Natural killer cell (primary cell): Measurements from ENCODE around the gene CLPTM1L. TPM values are rescaled to one million over a fixed set of nuclear protein-coding genes. Genes with fewer than 3 reads are reported as not detected.
A peak's percentile ranks its signal among the peaks of the same experiment; 100 is the strongest.

ENCODE experiments used
- ATAC-seq, 3 donors: fragments of 150-1000 bp in 2 of 3; fragments of 200-7000 bp in 1 of 3; cut with Tn5 transposase; 1 replicate in 1 of 3; 2 replicates in 2 of 3; pipeline ENCODE4 v1.10.0; 2021; ENCODE audit warnings: mild to moderate bottlenecking in 2 of 3, moderate library complexity in 2 of 3
- DNase-seq, 2 donors: peaks; one replicate each; pipeline versions ENCODE4 v3.0.0 to v3.0.0-alpha.2; 2013 to 2021; ENCODE audit warnings: mixed read lengths in 1 of 2
- H3K27ac ChIP-seq: one replicate; pipeline ENCODE4 v1.5.1; 2013; ENCODE audit warnings: mild to moderate bottlenecking, low read length
- H3K27me3 ChIP-seq: one replicate; pipeline ENCODE4 v1.6.1; 2013; ENCODE audit warnings: low read length; ENCODE audit not compliant: control insufficient read depth, insufficient read depth
- H3K36me3 ChIP-seq: one replicate; pipeline ENCODE4 v1.6.1; 2013; ENCODE audit warnings: low read length; ENCODE audit not compliant: control insufficient read depth, insufficient read depth
- H3K4me1 ChIP-seq: one replicate; pipeline ENCODE4 v1.6.1; 2013; ENCODE audit warnings: low read length; ENCODE audit not compliant: control insufficient read depth, insufficient read depth
- H3K4me3 ChIP-seq: one replicate; pipeline ENCODE4 v1.5.1; 2013; ENCODE audit warnings: low read length
- H3K9me3 ChIP-seq: one replicate; pipeline ENCODE4 v1.6.1; 2013; ENCODE audit warnings: low read length; ENCODE audit not compliant: control insufficient read depth, insufficient read depth
- H3K27ac Mint-ChIP-seq, 2 donors: one replicate each; pipeline ENCODE4 v1.8.0; 2022; ENCODE audit warnings: mild to moderate bottlenecking in 2 of 2, mixed read lengths in 2 of 2, moderate library complexity in 1 of 2
- H3K27me3 Mint-ChIP-seq, 2 donors: one replicate each; pipeline ENCODE4 v1.8.0; 2022; ENCODE audit warnings: low read depth in 2 of 2, mixed read lengths in 2 of 2
- H3K36me3 Mint-ChIP-seq: one replicate; pipeline ENCODE4 v1.8.0; 2022; ENCODE audit warnings: mixed read lengths
- H3K4me1 Mint-ChIP-seq, 2 donors: one replicate each; pipeline ENCODE4 v1.8.0; 2022; ENCODE audit warnings: mixed read lengths in 2 of 2
- H3K4me3 Mint-ChIP-seq: one replicate; pipeline ENCODE4 v1.8.0; 2022; ENCODE audit warnings: mild to moderate bottlenecking, moderate library complexity, mixed read lengths
- H3K9me3 Mint-ChIP-seq, 2 donors: one replicate each; pipeline ENCODE4 v1.8.0; 2022; ENCODE audit warnings: mixed read lengths in 2 of 2
- WGBS: methylation state at CpG from one replicate; pipeline ENCODE4 v1.1.7; 2013; ENCODE audit warnings: missing lambda C conversion rate; ENCODE audit not compliant: insufficient coverage; 5-methylcytosine and 5-hydroxymethylcytosine counted together
- intact Hi-C: fragments of 100-400 bp; cut with micrococcal nuclease; formaldehyde crosslinking; loops from one replicate; pipeline ENCODE4 v1.14.2; 2022
- total RNA-seq, 4 donors: library from RNA; stranded (reverse); fragments of 120-200 nt in 1 of 4; gene quantifications; one replicate each; pipeline versions ENCODE4 v1.2.3 to v1.2.4, GENCODE V29; 2013 to 2022
- TF ChIP-seq, protein P1 (sequence below): fragments of 200-600 bp; IDR thresholded peaks from one replicate; pipeline ENCODE4 v1.8.0; 2022; ENCODE audit warnings: antibody characterized with exemption

CLPTM1L gene
- total RNA-seq, 3 donors from 2014 or later (not counting 1 experiment from before 2014, with no cell fraction given) = 67.1 to 105 (median 97.5) TPM

DNA sequence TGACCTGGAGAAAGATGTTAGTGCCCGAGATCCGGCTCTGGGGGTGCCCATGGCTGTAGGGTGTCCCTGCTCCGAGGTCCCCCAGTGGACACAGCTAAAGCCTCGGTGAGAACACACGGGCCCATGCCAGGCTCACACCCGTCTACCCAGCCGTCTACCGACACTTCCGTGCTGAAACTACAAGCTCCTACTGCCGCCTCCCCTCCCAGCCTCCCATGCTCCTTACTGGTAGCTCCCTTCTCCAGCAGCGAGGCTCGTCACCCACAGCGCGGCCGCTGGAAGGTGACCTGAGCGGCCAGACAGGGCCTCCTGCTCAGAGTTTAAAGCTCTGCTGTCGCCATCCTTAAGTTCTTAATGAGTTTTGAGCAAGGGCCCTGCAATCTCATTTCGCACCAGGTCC, 33.2 kb upstream of the CLPTM1L start:
- peaks cover 35 to 45% of the 10 kb centered on the region in 2 donors for H3K4me1 Mint-ChIP-seq
- 95% methylated on average over 18 of the region's 18 CpGs for WGBS
- DNase-seq (no peak), ATAC-seq (no peak)
- intact Hi-C loops = loop anchor here (10.0 kb wide), 1 partner anchor 157 kb away; no protein-coding TSS in a partner anchor
- H3K4me3 ChIP-seq = no peak overlapping the region
- H3K9me3 ChIP-seq = no peaks in the 10 kb centered on the region
- H3K36me3 Mint-ChIP-seq = no peaks in the 10 kb centered on the region
- TF ChIP-seq, protein P1, sequence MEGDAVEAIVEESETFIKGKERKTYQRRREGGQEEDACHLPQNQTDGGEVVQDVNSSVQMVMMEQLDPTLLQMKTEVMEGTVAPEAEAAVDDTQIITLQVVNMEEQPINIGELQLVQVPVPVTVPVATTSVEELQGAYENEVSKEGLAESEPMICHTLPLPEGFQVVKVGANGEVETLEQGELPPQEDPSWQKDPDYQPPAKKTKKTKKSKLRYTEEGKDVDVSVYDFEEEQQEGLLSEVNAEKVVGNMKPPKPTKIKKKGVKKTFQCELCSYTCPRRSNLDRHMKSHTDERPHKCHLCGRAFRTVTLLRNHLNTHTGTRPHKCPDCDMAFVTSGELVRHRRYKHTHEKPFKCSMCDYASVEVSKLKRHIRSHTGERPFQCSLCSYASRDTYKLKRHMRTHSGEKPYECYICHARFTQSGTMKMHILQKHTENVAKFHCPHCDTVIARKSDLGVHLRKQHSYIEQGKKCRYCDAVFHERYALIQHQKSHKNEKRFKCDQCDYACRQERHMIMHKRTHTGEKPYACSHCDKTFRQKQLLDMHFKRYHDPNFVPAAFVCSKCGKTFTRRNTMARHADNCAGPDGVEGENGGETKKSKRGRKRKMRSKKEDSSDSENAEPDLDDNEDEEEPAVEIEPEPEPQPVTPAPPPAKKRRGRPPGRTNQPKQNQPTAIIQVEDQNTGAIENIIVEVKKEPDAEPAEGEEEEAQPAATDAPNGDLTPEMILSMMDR = no peak
- H3K27me3 ChIP-seq = no peaks in the 10 kb centered on the region
- no peak overlapping the region for H3K4me3 Mint-ChIP-seq
- H3K27me3 Mint-ChIP-seq = no peaks in the 10 kb centered on the region
- H3K27ac ChIP-seq = no peak overlapping the region
- peaks cover 43% of the 10 kb centered on the region for H3K4me1 ChIP-seq
- H3K36me3 ChIP-seq = no peaks in the 10 kb centered on the region
- no peak overlapping the region for H3K27ac Mint-ChIP-seq
- no peaks in the 10 kb centered on the region for H3K9me3 Mint-ChIP-seq

GRCh38 chr5:1376981-1377380, 32.1 kb upstream of the CLPTM1L start:
- TF ChIP-seq, protein P1 = no peak
- H3K9me3 Mint-ChIP-seq = no peaks in the 10 kb centered on the region
- no peak overlapping the region for H3K27ac Mint-ChIP-seq
- no peak overlapping the region for H3K27ac ChIP-seq
- peaks cover 41 to 52% of the 10 kb centered on the region in 2 donors for H3K4me1 Mint-ChIP-seq
- H3K4me1 ChIP-seq = peaks cover 43% of the 10 kb centered on the region
- H3K36me3 ChIP-seq = no peaks in the 10 kb centered on the region
- no peaks in the 10 kb centered on the region for H3K27me3 ChIP-seq
- H3K9me3 ChIP-seq = no peaks in the 10 kb centered on the region
- no peaks in the 10 kb centered on the region for H3K36me3 Mint-ChIP-seq
- intact Hi-C loops = loop anchor here (10.0 kb wide), 1 partner anchor 158 kb away; no protein-coding TSS in a partner anchor
- no peak for ATAC-seq
- no peak overlapping the region for H3K4me3 Mint-ChIP-seq
- no peak for DNase-seq
- no peaks in the 10 kb centered on the region for H3K27me3 Mint-ChIP-seq
- WGBS = 97% methylated on average over 3 of the region's 3 CpGs
- H3K4me3 ChIP-seq = no peak overlapping the region

- Histone ChIP-seq H3K36me3 (no peaks in the 10 kb centered on the region), H3K4me1 (peaks cover 46% of the 10 kb centered on the region), H3K27me3 (no peaks in the 10 kb centered on the region), H3K4me3 (no peak overlapping the region), H3K9me3 (no peaks in the 10 kb centered on the region), H3K27ac (no peak overlapping the region)
- peak in 1 of 3 donors; percentile 7 for ATAC-seq
- Mint-ChIP-seq H3K27me3 (no peaks in the 10 kb centered on the region), H3K9me3 (no peaks in the 10 kb centered on the region), H3K4me3 (peak overlapping the region; percentile 28), H3K36me3 (no peaks in the 10 kb centered on the region), H3K4me1 (peaks cover 41 to 44% of the 10 kb centered on the region in 2 donors), H3K27ac (peak overlapping the region in 1 of 2 donors; percentile 21)
- TF ChIP-seq, protein P1 = no peak
- 70% methylated on average over 23 of the region's 23 CpGs for WGBS
- DNase-seq = no peak
- intact Hi-C loops = loop anchor here (10.0 kb wide), 1 partner anchor 159 kb away; no protein-coding TSS in a partner anchor
Observed at GRCh38 chr5:1375871-1376810, 31.2 kb upstream of the CLPTM1L start.
